Measurements from ENCODE around the gene TSPAN31.

GRCh38 chr12:57782243-57782607 is 37.4 kb downstream of the TSPAN31 start:
- TF ChIP-seq GATA2 (IDR thresholded peaks at IDR 0.05; ENCODE audit: low read depth, low read length) (no peak), GATA3 (IDR thresholded peaks at IDR 0.05; ENCODE audit: low read depth, low read length) (no peak)
